Measurements from ENCODE around the gene WWOX. TPM values are rescaled to one million over a fixed set of nuclear protein-coding genes. Genes with fewer than 3 reads are reported as not detected.

The WWOX gene
- total RNA-seq, 2 donors from 2014 or later, result 33.8 to 82.5 TPM

- no peak for TF ChIP-seq CTCF (IDR thresholded peaks at IDR 0.05)
- ATAC-seq (ENCODE audit: insufficient number of reproducible peaks, low FRiP score, low read depth), result no peak
Observed at GRCh38 chr16:78784771-78785170, 685.3 kb downstream of the WWOX start.

GRCh38 chr16:78785218-78785617 is 685.8 kb downstream of the WWOX start:
- no peak for TF ChIP-seq CTCF (IDR thresholded peaks at IDR 0.05)
- H3K9me3 ChIP-seq, result no peaks in the 10 kb centered on the region
- H3K27ac ChIP-seq, result no peak overlapping the region
- H3K36me3 ChIP-seq, result no peaks in the 10 kb centered on the region
- H3K4me3 ChIP-seq, result no peak overlapping the region
- DNase-seq (ENCODE audit: low spot score) (no peak), ATAC-seq (ENCODE audit: insufficient number of reproducible peaks, low FRiP score, low read depth) (no peak)
- H3K4me1 ChIP-seq (ENCODE audit: control insufficient read depth in 1 of 2, low read depth in 2 of 2), result no peaks in the 10 kb centered on the region
- H3K27me3 ChIP-seq (replicated peaks; ENCODE audit: insufficient read depth), result no peaks in the 10 kb centered on the region

More at GRCh38 chr16:78784771-78785170, 685.3 kb downstream of the WWOX start:
- Histone ChIP-seq H3K27me3 (replicated peaks; ENCODE audit: insufficient read depth) (no peaks in the 10 kb centered on the region), H3K9me3 (no peaks in the 10 kb centered on the region), H3K4me1 (ENCODE audit: control insufficient read depth in 1 of 2, low read depth in 2 of 2) (no peaks in the 10 kb centered on the region), H3K4me3 (no peak overlapping the region), H3K36me3 (no peaks in the 10 kb centered on the region), H3K27ac (no peak overlapping the region)
- no peak for DNase-seq (ENCODE audit: low spot score)

- DNase-seq (ENCODE audit: low spot score) (no peak), ATAC-seq (ENCODE audit: insufficient number of reproducible peaks, low FRiP score, low read depth) (no peak)
- Histone ChIP-seq H3K27ac (no peak overlapping the region), H3K9me3 (no peaks in the 10 kb centered on the region), H3K36me3 (no peaks in the 10 kb centered on the region), H3K4me3 (no peak overlapping the region), H3K27me3 (replicated peaks; ENCODE audit: insufficient read depth) (no peaks in the 10 kb centered on the region), H3K4me1 (ENCODE audit: control insufficient read depth in 1 of 2, low read depth in 2 of 2) (no peaks in the 10 kb centered on the region)
- TF ChIP-seq CTCF (IDR thresholded peaks at IDR 0.05), result no peak
Observed at GRCh38 chr16:78786635-78787034, 687.2 kb downstream of the WWOX start.

- ATAC-seq (ENCODE audit: insufficient number of reproducible peaks, low FRiP score, low read depth) (no peak), DNase-seq (ENCODE audit: low spot score) (no peak)
- no peak for TF ChIP-seq CTCF (IDR thresholded peaks at IDR 0.05)
- no peaks in the 10 kb centered on the region for H3K4me1 ChIP-seq (ENCODE audit: control insufficient read depth in 1 of 2, low read depth in 2 of 2)
- H3K36me3 ChIP-seq, result no peaks in the 10 kb centered on the region
- H3K27me3 ChIP-seq (replicated peaks; ENCODE audit: insufficient read depth), result no peaks in the 10 kb centered on the region
- no peak overlapping the region for H3K27ac ChIP-seq
- no peak overlapping the region for H3K4me3 ChIP-seq
- H3K9me3 ChIP-seq, result no peaks in the 10 kb centered on the region
Observed at GRCh38 chr16:78788276-78788675, 688.8 kb downstream of the WWOX start.

- Histone ChIP-seq H3K9me3 (no peaks in the 10 kb centered on the region), H3K4me1 (ENCODE audit: control insufficient read depth in 1 of 2, low read depth in 2 of 2) (no peaks in the 10 kb centered on the region), H3K4me3 (no peak overlapping the region), H3K27ac (no peak overlapping the region), H3K27me3 (replicated peaks; ENCODE audit: insufficient read depth) (no peaks in the 10 kb centered on the region), H3K36me3 (no peaks in the 10 kb centered on the region)
- ATAC-seq (ENCODE audit: insufficient number of reproducible peaks, low FRiP score, low read depth) (no peak), DNase-seq (ENCODE audit: low spot score) (no peak)
- no peak for TF ChIP-seq CTCF (IDR thresholded peaks at IDR 0.05)
Observed at GRCh38 chr16:78788696-78789095, 689.2 kb downstream of the WWOX start.
